Activated naive CD4-positive, alpha-beta T cell (primary cell): ENCODE results near the gene HPCAL1.
A peak's percentile ranks its signal among the peaks of the same experiment; 100 is the strongest.

Experiments
- DNase-seq, 4 experiments: peaks; one replicate each; lab custom pipeline; 2025; lab: John Stamatoyannopoulos, UW

HPCAL1 gene

DNA sequence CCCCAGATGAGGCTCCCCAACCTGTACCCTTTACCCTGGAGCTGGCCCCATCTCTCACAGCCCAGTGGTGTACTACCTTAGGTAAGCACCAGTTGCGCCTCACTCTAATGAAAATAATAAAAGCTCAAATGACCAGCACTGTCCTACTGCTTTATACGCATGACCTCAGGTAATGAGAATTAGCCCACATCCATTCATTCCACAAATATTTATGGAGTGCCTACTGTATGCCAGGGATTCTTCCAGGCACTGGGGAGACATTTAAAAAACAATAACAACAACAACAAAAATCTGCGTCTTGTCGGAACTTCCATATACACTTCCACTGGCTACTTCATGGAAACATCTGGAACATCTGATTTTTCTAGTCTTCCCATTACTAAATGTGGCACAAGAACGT, 20.8 kb downstream of the HPCAL1 start:
- no peak for DNase-seq

DNA sequence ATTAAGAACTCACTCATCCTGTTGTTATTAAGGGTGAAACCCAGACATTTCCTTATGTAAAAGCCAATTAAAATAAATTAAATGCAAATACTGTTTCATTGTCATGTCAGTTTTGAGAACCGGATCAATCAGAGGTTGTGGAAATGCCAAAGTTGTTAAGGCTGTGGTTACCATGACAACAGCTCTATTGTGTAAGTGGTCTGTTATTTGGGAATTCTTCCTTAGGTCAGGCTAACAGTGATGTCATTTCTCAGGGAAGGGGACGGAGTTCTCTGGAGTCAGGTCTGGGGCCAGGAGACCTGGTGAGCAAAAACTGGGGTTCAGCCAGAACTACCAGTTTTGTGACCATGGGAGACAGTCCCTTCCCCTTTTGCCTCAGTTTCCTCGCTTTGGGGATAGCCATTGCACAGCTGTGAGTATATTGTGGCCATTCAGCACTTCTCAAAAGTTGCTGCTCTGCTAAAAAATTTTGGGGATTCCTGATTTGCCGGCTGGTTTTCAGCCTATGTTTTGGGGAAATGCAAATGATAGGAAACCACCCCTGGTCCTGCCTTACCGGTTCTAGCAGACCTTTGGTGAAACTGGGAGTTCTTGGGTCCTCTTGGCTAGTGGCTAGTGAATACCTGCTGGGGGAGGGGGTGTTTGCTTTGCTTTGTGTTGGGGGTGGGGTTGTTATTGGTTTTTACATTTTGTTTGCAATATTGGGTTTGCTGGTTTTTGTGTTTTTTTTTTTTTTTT, 21.6 kb downstream of the HPCAL1 start:
- no peak for DNase-seq

GRCh38 chr2:10325278-10326145, 22.8 kb downstream of the HPCAL1 start:
- no peak for DNase-seq

GRCh38 chr2:10326151-10326616, 23.5 kb downstream of the HPCAL1 start:
- DNase-seq, result no peak

- no peak for DNase-seq
Observed at GRCh38 chr2:10326707-10327594, 24.2 kb downstream of the HPCAL1 start.

GRCh38 chr2:10327896-10328669, 25.4 kb downstream of the HPCAL1 start:
- DNase-seq, result peak in 1 of 4 experiments; percentile 13

DNA sequence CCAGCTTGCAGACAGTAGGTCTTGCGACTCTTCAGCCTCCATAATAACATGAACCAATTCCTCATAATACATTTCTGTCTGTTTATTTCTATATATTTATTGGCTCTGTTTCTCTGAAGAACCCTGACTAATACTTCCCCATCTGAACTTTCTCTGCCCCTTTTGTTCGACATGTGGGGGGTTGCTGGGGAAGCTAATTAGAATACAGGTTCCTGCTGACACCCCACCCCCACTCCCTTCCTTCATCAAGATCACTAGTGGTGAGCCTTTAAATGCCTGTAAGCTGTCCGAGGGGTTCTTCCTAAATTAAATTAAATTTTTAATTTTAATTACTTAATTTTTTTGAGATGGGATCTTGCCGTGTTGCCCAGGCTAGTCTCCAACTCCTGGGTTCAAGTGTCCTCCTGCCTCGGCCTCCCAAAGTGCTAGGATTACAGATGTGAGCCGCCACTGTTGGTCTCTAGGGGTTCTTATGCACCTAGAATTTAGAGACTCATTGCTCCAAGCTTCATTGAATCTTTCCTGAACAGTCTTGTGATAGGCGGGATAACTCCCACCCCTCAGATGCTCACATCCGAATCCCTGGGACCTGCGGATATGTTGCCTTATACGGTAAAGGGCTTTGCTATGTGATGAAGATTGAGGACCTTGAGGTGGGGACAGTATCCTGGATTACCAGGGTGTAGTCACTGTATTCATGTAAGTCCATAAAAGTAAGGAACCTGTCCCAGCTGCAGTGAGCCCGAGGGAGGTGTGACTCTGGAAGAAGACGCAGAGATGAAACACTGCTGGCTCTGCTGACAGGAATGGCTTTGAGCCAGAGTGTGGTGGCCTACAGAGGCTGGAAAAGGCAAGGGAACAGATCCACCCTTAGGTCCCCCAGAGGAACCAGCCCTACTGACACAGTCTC, 26.2 kb downstream of the HPCAL1 start:
- DNase-seq, result no peak

DNA sequence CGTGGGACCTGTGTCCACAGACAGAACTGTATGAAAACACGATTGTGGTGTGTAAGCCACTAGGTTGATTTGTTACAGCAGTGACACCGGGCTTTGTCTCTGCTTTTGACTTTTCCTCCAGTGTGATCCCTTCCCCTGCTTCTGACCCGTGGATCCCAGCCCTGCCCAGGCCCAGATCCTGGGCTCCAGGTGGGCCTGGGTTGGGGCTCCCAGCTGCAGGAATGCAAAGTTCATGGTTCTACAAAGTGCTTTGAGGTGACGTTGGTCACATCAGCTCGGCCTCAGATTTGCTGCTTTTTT, 26.8 kb downstream of the HPCAL1 start:
- DNase-seq, result no peak

GRCh38 chr2:10329880-10330699, 27.4 kb downstream of the HPCAL1 start:
- peak in 2 of 4 experiments; percentile 23 to 41 for DNase-seq

- no peak for DNase-seq
Observed at GRCh38 chr2:10330700-10331026, 28.0 kb downstream of the HPCAL1 start.

GRCh38 chr2:10331027-10331701, 28.5 kb downstream of the HPCAL1 start:
- DNase-seq, result peak in 3 of 4 experiments; percentile 19 to 49 (median 49)

DNA sequence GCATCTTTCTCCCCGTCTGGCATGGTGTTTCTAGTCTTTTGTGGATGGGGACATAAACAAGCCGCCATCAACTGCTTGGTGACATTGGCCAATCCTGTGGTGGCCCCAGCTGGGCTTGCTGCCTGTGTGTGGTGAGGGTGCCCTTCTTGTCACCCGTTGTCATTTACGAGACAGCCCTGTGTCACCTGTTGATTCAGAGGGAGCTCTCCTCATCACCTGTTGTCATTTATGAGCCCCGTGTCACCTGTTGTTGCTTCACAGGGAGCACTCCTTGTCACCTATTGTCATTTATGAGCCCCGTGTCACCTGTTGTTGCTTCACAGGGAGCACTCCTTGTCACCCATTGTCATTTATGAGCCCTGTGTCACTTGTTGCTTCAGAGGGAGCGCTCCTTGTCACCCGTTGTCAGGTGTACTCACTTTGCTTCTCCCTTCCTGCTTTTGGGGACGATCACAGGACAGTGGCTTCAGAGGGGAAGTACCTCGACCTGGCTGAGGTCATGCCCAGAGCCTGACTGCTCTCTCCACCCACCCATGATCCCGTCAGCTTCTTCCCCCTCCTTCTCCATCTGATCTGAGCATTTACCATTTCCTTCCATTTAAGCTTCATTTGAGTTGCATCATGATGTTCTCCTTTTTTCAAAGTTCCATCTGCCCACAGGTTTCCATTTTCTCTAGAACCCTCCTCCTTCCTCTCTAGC, 29.1 kb downstream of the HPCAL1 start:
- DNase-seq, result peak in 2 of 4 experiments; percentile 19 to 25

GRCh38 chr2:10332402-10333246, 29.9 kb downstream of the HPCAL1 start:
- no peak for DNase-seq

- DNase-seq, result no peak
Observed at GRCh38 chr2:10333247-10333613, 30.5 kb downstream of the HPCAL1 start.

DNA sequence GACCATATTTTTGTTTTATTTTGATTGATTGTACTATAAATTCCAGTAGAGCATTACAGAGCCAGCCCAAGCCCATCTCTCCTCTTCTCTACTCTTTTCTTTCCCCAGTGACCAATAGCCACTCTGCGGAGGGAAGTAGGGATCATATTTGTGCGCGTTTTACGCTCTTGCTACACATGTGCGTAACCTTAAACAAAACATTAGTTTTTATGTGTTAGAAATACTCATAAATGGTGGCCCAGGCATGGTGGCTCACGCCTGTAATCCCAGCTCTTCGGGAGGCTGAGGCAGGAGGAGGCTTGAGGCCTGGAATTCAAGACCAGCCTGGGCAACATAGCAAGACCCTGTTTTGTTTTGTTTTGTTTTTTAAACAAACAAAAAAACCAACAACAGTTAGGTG, 31.3 kb downstream of the HPCAL1 start:
- no peak for DNase-seq

DNA sequence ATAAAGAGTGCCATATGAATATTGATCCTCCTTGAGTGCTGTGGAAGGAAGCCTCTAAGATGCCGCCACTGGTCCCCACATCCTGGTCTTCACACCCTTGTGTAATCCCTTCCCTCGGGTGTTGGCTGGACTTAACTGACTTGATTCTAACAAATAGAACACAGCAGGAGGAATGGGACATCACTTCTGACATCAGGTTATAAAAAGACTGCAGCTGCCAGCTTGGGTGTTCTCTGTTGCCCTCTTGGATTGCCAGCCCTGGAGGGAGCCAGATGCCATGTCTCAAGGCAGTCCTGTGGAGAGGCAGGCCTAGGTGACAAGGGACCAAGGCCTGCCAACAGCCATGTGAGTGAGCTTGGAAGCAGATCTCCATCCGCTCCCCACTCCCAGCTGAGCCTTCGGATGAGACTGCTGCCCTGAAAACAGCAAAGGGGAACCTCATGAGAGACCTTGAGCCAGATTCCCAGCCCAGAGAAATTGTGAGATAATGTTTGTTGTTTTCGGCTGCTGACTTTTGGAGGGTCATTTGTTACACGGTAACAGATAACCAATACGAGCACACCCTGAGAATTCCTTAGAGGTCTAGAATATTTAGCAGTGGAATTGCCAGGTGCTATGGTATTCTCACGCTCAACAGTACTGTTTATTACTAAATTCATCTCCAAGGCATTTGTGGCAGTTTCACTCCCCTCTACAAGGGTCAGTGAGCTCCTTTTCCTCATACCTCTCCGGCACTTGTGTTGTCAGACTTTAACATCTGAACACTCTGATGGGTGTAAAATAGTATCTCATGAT, 32.5 kb downstream of the HPCAL1 start:
- DNase-seq, result no peak

DNA sequence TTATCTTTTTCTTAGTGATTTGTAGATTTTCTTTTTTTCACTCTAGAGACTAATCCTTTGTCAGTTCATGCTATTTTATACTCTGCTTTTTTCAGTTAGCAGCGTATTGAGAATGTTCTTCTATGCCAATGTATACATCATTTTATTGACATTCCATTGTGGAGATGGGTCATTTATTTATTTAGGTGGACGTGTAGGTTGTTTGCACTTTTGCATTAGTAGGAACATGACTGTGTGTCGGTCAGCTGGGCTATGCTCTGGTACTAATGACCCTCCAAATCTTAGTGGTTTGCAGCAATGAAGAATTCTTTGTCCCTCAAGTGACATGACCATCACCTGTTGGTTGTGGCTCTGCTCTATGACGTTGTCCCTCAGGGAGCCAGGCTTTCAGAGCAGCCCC, 33.6 kb downstream of the HPCAL1 start:
- DNase-seq, result no peak
